ENCODE results near the gene DUSP28. TPM values are rescaled to one million over a fixed set of nuclear protein-coding genes. Genes with fewer than 3 reads are reported as not detected.
"Not testable (repeated sequence)": the region's sequence is repeated elsewhere in the genome, so short reads cannot be mapped to it uniquely, and the experiment has no call there.

DUSP28 gene
- total and polyA plus RNA-seq, 5 donors, result 9.6 to 14.9 (median 11.1) TPM

GRCh38 chr2:240563231-240563630 is 3.1 kb downstream of the DUSP28 start:
- H3K4me1 ChIP-seq (ENCODE audit: control insufficient read depth, insufficient read depth, low read length), result peaks cover 17% of the 10 kb centered on the region
- not testable (repeated sequence) for H3K27me3 ChIP-seq (ENCODE audit: control insufficient read depth, insufficient read depth)
- peak in 2 of 3 donors; percentile 28 to 47 for DNase-seq

GRCh38 chr2:240563951-240564560 is 3.9 kb downstream of the DUSP28 start:
- Histone ChIP-seq H3K27me3 (ENCODE audit: control insufficient read depth, insufficient read depth) (no peaks in the 10 kb centered on the region), H3K4me1 (ENCODE audit: control insufficient read depth, insufficient read depth, low read length) (peaks cover 17% of the 10 kb centered on the region), H3K27ac (ENCODE audit: low read length) (no peak overlapping the region), H3K4me3 (ENCODE audit: low read length) (no peak overlapping the region), H3K9me3 (ENCODE audit: control insufficient read depth, low read length) (no peaks in the 10 kb centered on the region)
- DNase-seq (peak in 2 of 3 donors; percentile 36 to 48), ATAC-seq (no peak)
- WGBS, result 95% methylated on average over 12 of the region's 12 CpGs
- intact Hi-C loops (cut with DNase I), result no loop called here

More at GRCh38 chr2:240563231-240563630, 3.1 kb downstream of the DUSP28 start:
- H3K4me3 ChIP-seq (ENCODE audit: low read length); intact Hi-C loops (cut with DNase I); ATAC-seq; H3K9me3 ChIP-seq (ENCODE audit: control insufficient read depth, low read length); H3K27ac ChIP-seq (ENCODE audit: low read length): not testable (repeated sequence)
- WGBS, result 97% methylated on average over 17 of the region's 17 CpGs

GRCh38 chr2:240564561-240565332 is 4.6 kb downstream of the DUSP28 start:
- H3K27ac ChIP-seq (ENCODE audit: low read length), result no peak overlapping the region
- intact Hi-C loops (cut with DNase I), result no loop called here

GRCh38 chr2:240565333-240566202 is 5.4 kb downstream of the DUSP28 start:
- intact Hi-C loops (cut with DNase I), result no loop called here
- H3K27ac ChIP-seq (ENCODE audit: low read length), result peak overlapping the region; percentile 79
- peaks cover 17% of the 10 kb centered on the region for H3K4me1 ChIP-seq (ENCODE audit: control insufficient read depth, insufficient read depth, low read length)
- ATAC-seq (peak; percentile 9 to 62), DNase-seq (peak; percentile 85 to 92 (median 89))
- no peaks in the 10 kb centered on the region for H3K27me3 ChIP-seq (ENCODE audit: control insufficient read depth, insufficient read depth)
- no peaks in the 10 kb centered on the region for H3K9me3 ChIP-seq (ENCODE audit: control insufficient read depth, low read length)
- 46% methylated on average over 26 of the region's 26 CpGs for WGBS
- H3K4me3 ChIP-seq (ENCODE audit: low read length), result no peak overlapping the region

More at GRCh38 chr2:240564561-240565332, 4.6 kb downstream of the DUSP28 start:
- WGBS, result 84% methylated on average over 10 of the region's 10 CpGs
- no peaks in the 10 kb centered on the region for H3K27me3 ChIP-seq (ENCODE audit: control insufficient read depth, insufficient read depth)
- ATAC-seq, result no peak
- DNase-seq, result peak in 1 of 3 donors; percentile 51
- H3K4me1 ChIP-seq (ENCODE audit: control insufficient read depth, insufficient read depth, low read length), result peaks cover 17% of the 10 kb centered on the region
- no peak overlapping the region for H3K4me3 ChIP-seq (ENCODE audit: low read length)
- no peaks in the 10 kb centered on the region for H3K9me3 ChIP-seq (ENCODE audit: control insufficient read depth, low read length)

GRCh38 chr2:240566203-240567136 is 6.3 kb downstream of the DUSP28 start:
- H3K27me3 ChIP-seq (ENCODE audit: control insufficient read depth, insufficient read depth), result no peaks in the 10 kb centered on the region
- H3K27ac ChIP-seq (ENCODE audit: low read length), result peak overlapping the region; percentile 79
- H3K4me1 ChIP-seq (ENCODE audit: control insufficient read depth, insufficient read depth, low read length), result peaks cover 17% of the 10 kb centered on the region
- peak; percentile 87 to 90 for ATAC-seq
- H3K4me3 ChIP-seq (ENCODE audit: low read length), result peak overlapping the region; percentile 6
- 11% methylated on average over 49 of the region's 53 CpGs for WGBS
- peak; percentile 95 to 98 (median 98) for DNase-seq
- H3K9me3 ChIP-seq (ENCODE audit: control insufficient read depth, low read length), result no peaks in the 10 kb centered on the region
- intact Hi-C loops (cut with DNase I), result no loop called here

GRCh38 chr2:240567137-240567871 is 7.1 kb downstream of the DUSP28 start:
- ATAC-seq, result peak in 1 of 2 donors; percentile 9
- intact Hi-C loops (cut with DNase I), result no loop called here

GRCh38 chr2:240567872-240568677 is 7.9 kb downstream of the DUSP28 start, which contains the start of gene RNPEPL1:
RNPEPL1 (plus strand) TSS chr2:240568484; CDS start chr2:240568587, 103 bp downstream.
- peaks cover 17% of the 10 kb centered on the region for H3K4me1 ChIP-seq (ENCODE audit: control insufficient read depth, insufficient read depth, low read length)
- intact Hi-C loops (cut with DNase I), result no loop called here

More at GRCh38 chr2:240567137-240567871, 7.1 kb downstream of the DUSP28 start:
- 38% methylated on average over 26 of the region's 26 CpGs for WGBS
- Histone ChIP-seq H3K4me3 (ENCODE audit: low read length) (peak overlapping the region; percentile 62), H3K27ac (ENCODE audit: low read length) (peak overlapping the region; percentile 56), H3K9me3 (ENCODE audit: control insufficient read depth, low read length) (no peaks in the 10 kb centered on the region), H3K27me3 (ENCODE audit: control insufficient read depth, insufficient read depth) (no peaks in the 10 kb centered on the region), H3K4me1 (ENCODE audit: control insufficient read depth, insufficient read depth, low read length) (peaks cover 17% of the 10 kb centered on the region)
- peak; percentile 26 to 60 (median 56) for DNase-seq

GRCh38 chr2:240568678-240569522 is 8.7 kb downstream of the DUSP28 start:
- ATAC-seq, result peak in 1 of 2 donors; percentile 8
- 1% methylated on average over 93 of the region's 93 CpGs for WGBS
- H3K27ac ChIP-seq (ENCODE audit: low read length), result peak overlapping the region; percentile 10
- H3K9me3 ChIP-seq (ENCODE audit: control insufficient read depth, low read length), result no peaks in the 10 kb centered on the region
- H3K27me3 ChIP-seq (ENCODE audit: control insufficient read depth, insufficient read depth), result no peaks in the 10 kb centered on the region
- peak overlapping the region; percentile 62 for H3K4me3 ChIP-seq (ENCODE audit: low read length)
- DNase-seq, result peak; percentile 77 to 92 (median 90)
- intact Hi-C loops (cut with DNase I), result no loop called here
- H3K4me1 ChIP-seq (ENCODE audit: control insufficient read depth, insufficient read depth, low read length), result peaks cover 17% of the 10 kb centered on the region

More at GRCh38 chr2:240567872-240568677, 7.9 kb downstream of the DUSP28 start, which contains the start of gene RNPEPL1:
- Histone ChIP-seq H3K27me3 (ENCODE audit: control insufficient read depth, insufficient read depth) (no peaks in the 10 kb centered on the region), H3K4me3 (ENCODE audit: low read length) (peak within 1 kb of the TSS; percentile 62), H3K9me3 (ENCODE audit: control insufficient read depth, low read length) (no peaks in the 10 kb centered on the region), H3K27ac (ENCODE audit: low read length) (peak within 1 kb of the TSS; percentile 56)
- peak; percentile 3 to 5 for ATAC-seq
- under 1% methylated on average over 105 of the region's 106 CpGs for WGBS
- DNase-seq, result peak in 2 of 3 donors; percentile 45 to 82
